ENCODE measurements around the gene DUSP3.
A peak's percentile ranks its signal among the peaks of the same experiment; 100 is the strongest.

DUSP3 gene

DNA sequence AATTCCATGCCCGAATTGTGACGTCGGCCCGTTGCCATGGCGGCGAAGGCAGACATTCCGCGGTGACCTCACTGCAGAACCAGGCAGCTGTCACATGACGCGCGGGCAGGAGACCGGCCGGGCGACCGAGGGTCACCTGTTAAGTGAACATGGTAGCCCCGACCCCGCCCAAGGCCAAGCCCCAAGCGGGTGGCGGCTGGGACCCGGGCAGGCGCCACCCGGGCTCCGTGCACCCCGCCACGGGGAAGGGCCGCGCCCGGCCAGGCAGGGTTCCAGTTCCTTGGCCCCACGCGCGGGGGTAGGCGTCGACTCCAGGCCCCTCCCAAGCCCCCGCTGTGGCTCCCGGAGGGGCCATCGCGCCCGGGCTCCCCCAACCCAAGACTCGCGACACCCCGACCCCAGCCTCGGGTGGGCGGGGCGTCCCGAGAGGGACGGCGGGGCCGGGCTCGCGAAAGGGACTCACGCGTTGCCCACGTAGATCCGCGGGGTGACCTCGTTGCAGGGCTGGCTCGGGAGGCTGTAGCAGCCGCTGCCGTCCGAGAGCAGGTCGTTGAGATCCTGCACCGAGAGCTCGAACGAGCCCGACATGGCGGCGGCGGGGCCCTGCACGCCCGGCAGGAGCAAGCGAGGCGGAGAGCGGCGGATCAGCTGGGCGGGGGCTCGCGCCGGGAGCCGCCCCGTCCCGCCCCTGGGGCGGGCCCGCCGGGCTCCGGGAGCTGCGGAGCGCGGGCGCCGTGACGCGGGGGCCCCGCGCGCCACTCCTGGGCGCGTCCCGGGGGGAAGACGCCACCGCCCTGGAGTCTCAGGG is at the start of gene DUSP3:
Gene DUSP3, minus strand, starts transcription at position 641 of the 808 bp plus-strand sequence. Its CDS starts 53 bp downstream, at position 588.
- DNase-seq (ENCODE audit: low read depth in 2 of 2, low spot score in 1 of 2) = peak; percentile 28 to 39

DNA sequence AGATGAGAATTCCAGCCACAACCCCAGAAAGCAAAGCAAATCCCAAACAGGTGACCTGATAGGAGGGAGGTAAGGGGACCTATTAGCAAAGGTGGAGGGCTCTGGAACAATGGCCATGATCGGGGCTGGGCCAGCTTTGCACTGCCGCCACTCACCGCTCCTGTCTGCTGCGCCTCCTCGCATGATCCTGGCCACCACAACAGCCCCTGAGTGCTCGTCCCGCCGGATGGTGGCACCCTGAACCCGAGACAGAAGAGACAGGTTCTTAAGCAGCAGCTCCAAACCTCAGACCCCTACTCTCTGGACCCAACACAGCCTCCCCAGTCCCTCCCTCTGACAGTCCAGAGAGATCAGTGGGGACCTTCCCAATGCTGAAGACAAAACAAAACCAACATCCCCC is 48.8 kb upstream of the DUSP3 start:
- DNase-seq (ENCODE audit: low read depth in 2 of 2, low spot score in 1 of 2) = no peak

DNA sequence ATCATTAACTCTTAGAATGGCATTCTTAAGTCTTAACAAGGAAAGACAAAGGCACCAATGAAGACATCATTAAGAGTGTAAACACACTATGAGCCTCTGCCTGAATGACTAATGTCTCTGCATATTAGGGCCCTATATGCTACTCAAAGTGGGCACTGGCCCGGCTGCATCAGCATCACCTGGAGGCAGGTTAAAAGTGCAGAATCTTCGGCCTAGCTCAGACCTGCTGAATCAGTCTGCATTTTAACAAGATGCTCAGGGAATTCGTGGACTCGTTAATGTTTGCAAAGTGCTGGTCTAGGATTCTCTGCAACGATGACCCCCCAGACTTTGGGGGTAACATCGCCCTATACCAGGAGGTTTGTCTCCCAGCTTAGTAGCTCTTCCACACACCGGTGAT is 47.4 kb upstream of the DUSP3 start:
- DNase-seq (ENCODE audit: low read depth in 2 of 2, low spot score in 1 of 2) = no peak

DNA sequence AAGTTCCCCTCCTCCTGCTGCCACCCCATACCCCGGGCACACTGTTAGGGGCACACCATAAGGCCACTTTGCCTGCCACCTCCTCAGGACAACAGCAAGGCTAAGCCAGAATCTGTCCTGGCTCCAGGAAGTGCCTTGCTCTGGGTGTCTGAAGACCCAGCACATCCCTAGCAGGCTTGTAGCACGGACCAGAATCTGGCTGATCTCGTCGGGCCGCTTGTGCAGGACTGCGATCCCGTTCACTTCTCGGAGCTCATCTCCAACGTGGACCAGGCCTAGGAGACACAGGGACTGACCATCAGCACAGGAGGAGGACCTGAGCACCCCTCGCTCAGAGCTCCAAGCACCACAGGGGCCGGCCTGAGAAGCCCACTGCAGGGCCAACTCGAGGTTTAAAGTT is 46.8 kb upstream of the DUSP3 start:
- DNase-seq (ENCODE audit: low read depth in 2 of 2, low spot score in 1 of 2) = no peak

DNA sequence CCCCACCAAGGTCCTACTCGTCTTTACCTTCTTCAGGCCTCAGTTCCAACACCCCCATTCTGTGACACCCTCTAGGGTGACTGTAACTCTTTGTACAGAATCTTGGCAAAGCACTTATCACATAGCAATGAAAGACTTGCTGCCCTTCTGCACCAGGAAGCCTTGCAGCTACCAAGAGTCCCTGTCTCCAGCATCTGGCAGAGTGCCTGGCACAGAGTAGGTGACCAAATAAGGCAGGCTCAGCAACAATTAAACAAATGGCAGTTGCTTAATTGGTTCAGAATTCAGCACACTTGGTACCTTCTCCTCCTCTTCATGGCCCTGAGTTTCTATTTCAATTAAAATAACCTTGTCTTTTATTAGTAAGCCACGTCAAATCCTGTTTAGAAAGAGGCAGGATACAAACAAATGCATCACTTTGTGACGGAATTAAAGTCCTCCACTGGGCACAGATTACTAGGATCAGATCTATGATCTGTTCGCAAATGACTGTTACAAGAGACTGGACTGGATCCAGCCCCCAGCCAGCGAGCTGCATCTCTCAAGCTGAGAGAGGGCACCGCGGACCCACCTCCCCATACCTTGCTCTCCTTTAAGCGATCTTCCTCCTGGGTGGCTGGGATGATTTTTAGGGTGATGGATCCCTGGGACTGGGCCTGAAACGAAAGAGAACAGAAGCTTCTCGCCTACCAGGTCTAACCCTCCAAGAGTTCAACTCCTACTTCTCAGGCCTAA is 44.7 kb upstream of the DUSP3 start:
- no peak for DNase-seq (ENCODE audit: low read depth in 2 of 2, low spot score in 1 of 2)

DNA sequence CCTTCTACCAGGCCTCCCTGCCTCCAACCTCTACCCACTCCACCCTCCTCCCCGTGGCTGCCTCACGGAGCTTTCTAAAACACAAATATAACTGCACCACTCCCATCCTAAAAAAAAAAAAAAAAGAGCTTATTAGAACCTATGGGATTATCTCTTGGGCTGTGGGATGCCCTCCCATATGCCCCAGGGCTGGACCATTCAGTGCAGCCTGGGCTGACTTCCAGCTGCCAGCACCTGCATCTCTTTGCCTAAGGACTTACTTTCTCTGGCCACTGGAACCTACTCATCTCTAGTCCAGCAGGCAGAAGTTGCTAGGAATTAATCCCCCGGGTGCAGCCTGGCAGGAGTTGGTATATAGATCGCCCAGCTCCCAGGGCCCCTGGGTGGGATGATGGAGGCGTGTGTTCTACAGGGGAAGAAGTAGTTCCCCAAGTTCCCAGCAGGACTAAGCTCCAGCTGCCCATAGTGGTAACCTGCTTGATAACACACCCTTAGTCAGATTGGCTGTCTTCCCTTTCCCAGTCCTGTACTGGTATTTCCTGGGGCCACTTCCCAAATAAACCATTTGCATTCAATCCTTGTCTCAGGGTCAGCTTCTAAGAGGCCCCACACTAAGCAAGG is 43.9 kb upstream of the DUSP3 start:
- DNase-seq (ENCODE audit: low read depth in 2 of 2, low spot score in 1 of 2) = no peak

DNA sequence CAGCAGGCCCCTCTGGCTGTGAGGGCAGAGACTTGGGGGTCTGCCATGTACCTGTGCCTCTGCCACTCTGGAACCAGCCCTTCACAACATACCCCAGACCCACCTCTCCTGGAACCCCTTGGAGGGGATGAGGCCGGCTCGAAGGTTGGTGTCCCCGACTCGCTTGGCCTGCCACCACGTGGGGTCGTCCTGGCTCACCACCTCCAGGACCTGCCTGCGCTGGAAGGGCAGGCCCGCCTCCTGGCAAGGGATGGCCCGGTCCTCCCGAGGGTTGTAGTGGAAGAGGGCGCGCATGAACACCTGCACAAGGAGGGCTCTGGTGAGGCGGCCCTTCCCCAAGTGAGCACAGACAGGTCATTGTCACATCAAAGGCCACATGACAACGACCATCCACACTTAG is 42.0 kb upstream of the DUSP3 start:
- no peak for DNase-seq (ENCODE audit: low read depth in 2 of 2, low spot score in 1 of 2)

DNA sequence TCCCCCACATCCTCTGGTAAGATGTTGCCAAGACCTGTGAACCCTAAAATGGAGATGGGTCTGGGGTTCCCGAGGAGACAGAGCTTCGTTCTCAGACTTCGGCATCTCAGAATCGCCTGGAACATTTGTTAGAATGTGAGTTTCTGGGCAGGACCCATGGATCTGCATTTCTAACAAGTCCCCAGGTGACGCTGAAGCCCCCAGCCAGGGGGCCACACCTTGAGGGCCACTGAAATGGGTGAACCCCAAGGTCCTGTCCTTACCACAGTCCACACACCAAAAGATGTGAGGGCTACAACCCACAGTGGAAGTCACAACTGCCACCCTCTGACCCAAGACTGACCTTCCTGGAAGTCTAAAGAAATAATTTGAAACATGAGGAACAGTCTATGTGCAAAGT is 40.2 kb upstream of the DUSP3 start:
- no peak for DNase-seq (ENCODE audit: low read depth in 2 of 2, low spot score in 1 of 2)

DNA sequence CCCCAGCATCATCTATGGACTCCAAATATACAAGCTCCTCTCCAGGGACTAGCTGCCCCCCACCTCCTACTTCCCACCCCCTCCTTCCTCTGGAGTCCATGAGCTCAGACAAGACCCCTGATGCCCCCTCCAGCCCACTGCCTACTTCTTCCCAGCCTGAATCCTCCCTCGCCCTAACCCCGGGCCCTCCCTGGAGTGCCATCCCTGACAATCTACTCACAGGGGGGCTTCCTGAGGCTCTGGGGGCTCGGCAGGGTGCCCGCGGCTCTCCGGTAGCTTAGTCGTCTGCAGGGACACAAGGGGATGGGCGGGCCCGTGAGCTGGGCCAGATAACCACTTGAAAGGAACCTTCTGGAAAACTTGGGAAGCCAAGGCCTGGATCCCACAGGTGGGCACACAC is 39.0 kb upstream of the DUSP3 start:
- no peak for DNase-seq (ENCODE audit: low read depth in 2 of 2, low spot score in 1 of 2)

DNA sequence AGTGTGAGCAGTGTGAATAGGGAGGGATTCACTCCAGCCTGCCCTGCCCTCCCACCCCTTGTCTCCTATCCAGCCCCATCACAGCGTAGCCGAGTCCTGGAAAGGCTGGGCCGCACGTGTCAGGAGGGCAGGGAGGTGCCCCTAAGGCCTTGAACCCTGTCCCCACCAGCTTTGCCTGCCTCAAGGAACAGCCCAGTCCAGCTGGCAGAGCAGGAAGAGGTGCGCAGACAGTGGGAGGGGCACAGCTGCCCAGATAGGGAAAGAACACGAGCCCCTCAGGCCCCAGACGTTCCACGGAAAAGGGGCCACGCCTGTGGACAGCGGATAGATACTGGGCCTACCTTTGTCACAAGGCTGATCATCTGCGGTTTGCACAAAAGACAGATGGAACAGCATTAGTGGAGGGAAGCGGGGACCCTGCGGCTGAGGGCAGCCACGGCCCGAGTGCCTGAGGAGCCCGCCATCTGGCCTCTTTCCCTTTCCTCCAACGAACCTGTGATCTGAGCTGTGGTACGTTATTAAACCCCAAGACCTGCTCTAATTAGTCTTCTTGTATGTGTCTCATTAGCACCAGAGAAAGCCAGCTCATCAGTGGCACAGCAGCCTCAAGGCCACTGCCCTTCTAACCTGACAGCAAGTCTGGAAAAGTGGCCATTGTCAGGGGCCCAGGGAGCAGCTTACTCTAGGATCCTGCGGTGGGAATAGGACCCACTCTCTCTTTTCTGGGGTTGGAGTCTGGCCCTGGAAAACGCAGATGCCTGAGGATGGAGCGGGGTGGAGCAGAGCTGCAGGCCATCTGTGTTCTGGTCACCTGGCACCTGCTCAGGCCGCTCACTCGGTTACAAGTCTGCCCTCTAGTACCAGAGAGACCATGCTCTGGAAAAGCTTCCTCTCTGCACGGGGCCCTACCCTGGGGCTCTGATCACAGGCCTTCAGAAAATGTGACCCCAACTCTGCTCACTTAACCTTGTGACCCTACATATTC is 37.9 kb upstream of the DUSP3 start:
- DNase-seq (ENCODE audit: low read depth in 2 of 2, low spot score in 1 of 2) = no peak

DNA sequence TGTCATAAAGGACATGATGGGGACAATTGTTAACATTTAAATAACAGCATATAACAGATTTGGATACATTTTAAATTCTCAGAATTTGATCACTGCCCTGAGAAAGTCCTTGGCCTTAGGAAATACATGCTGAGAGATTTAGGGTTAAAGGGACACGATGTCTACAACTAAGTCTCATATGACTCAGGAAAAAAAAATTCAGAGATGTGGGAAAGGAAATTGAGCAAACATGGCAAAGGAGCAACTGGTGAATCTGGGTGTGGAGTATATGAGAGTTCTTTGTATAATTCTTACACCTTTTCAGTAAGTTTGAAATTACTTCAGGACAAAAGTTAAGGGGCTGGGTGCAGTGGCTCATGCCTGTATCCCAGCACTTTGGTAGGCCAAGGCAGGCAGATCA is 35.9 kb upstream of the DUSP3 start:
- DNase-seq (ENCODE audit: low read depth in 2 of 2, low spot score in 1 of 2) = no peak

DNA sequence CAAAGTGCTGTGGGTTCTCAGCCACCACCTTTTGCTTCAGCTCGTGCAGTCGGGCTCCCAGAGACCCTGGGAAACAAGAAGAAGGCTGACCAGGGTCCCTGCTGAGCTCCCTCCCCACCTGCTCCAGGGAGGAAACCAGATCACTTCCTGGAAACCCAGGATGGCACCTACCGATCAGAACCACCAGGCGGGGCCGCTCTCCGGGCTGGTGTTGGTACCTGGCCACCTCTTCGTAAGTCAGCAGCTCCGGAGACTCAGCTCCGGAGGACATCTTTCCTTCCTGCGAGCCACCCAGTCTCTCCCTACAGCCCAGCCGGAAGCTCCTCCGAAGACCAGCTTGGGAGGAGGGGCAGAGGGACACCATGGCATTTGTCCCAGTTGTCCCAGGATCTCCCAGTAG is 35.2 kb upstream of the DUSP3 start:
- no peak for DNase-seq (ENCODE audit: low read depth in 2 of 2, low spot score in 1 of 2)

DNA sequence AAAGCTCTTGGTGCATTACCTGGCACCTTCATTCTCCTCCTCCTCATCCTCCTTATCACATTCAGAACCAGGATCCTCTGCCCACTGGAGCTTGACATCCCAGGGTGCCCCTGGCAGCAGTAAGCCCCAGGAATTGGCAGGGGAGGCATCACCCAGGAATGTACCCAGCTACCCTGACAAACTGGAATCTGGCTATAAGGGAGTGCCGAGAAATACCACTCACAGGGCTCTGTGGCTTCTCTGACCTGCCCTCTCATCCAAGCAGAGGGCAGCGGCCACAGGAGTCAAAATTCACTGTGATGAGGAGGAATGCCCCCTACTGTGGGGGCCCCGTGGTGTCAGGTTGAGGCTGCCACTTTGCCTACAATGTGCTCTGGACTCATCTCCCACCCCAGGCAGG is 34.6 kb upstream of the DUSP3 start:
- DNase-seq (ENCODE audit: low read depth in 2 of 2, low spot score in 1 of 2) = no peak

DNA sequence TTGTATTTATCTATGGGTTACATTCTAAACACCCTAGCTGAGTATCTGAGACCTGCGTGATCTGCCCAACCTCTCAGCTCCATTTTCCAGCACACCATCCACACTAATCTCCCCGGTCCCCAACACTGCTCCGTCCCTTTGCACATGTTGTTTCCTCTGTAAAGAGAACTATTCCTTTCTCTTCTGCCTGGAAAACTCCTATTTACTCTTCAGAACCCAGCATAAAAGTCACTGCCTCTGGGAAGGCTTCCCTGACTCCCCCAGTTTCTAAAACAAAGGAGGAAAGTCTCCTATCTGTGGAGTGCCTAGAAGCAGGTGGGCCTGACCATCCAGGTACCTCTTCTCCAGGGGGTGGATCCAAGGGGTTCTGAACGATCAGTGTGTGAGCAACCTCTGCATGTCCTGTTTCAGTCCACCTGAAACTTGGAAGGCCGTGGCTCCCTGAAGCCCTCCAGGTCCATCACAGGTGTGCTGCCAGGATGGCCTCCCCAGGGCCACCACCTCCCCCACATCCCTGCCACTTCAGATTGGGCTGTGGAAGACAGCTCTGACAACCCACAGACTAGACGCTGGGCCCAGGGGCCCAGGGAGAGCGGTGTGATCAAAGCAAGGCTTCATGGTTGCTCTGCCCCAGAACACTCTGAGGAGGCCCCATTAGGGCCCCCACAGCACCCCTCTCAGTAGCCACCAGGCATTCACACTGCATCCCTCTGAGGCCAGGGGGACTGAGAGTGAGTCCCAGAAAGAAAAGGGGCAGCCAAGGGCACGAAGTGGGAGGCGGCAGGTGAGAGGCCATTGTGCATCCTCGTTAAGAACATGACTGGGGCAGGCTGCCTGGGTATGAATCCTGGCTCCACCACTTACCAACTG is 33.9 kb upstream of the DUSP3 start:
- no peak for DNase-seq (ENCODE audit: low read depth in 2 of 2, low spot score in 1 of 2)

DNA sequence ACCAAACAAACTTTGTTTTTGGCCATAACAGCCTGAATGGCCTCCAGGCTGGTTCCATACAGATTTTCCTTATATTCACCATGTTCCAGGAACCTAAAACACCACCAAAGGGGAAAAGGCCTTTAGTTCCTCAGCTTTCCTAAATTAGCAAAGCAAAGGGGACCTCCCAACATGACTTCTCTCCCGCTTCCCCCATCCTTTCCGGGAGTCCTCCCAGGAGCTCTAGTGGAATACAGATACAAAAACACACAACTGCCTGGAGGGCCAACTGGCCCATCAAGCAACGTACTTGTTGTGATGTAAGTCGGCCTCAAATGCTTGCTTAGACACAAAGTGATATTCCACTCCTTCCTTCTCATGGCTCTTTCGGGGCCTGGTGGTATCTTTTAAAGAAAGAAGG is 32.0 kb upstream of the DUSP3 start:
- DNase-seq (ENCODE audit: low read depth in 2 of 2, low spot score in 1 of 2) = no peak

DNA sequence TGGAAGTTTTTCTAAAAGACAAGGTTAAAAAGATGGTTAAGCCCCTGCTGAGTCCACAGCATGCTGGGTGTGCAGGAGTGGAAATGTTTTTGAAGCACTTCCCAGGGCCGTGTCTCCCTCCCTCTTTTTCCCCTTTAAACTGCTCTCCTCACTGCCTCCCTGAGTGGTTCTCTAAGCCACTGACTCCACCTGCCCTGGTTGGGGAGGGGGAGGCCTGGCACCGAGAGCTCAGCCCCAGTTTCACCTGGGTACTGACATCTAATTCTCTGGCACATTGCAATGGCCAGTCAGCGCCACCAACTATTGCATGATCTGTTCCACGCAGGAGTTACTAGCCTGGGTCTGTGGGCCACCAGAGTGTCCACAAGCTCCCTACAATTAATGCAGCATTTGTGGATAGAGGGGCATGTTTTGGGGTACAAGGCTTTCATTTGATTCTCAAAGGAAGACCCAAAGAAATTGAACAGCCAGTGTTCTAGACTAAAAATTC is 31.5 kb upstream of the DUSP3 start:
- no peak for DNase-seq (ENCODE audit: low read depth in 2 of 2, low spot score in 1 of 2)

DNA sequence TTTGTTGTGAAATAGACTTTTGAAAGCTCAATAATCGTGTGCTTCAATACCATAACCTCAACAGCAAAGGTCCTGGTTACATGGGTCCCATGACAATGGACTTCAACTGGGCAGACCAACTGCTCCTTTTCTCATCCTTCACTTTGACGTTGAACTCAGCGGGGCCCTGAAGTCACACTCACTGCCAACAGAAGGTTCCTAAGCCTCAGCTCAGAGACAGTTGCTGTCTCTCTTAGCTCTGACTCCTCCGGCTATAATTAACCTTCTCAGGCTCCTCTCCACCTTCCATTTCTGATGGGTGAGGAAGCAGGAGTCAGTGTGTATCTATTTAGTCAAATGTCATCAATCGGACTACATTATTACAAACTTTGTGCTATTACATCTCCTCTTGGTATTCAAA is 30.3 kb upstream of the DUSP3 start:
- no peak for DNase-seq (ENCODE audit: low read depth in 2 of 2, low spot score in 1 of 2)

DNA sequence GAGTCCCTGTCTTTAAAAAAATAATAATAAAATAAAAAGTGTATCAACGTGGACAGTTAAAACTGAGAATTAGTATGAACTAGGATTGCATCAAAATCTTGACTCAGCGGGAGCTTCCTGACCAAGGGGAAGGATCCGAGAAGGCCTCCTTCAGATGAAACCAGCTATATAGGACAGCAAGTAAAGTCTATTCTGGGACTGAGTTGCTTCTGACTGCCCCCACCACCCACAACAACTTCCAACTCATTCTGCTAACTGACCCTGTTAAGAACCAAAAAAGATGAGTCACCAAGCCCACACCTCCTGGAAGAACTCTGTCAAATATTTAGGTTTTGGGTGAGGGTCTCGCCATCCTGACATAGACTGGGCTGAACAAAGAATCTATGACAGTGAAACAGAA is 29.3 kb upstream of the DUSP3 start:
- no peak for DNase-seq (ENCODE audit: low read depth in 2 of 2, low spot score in 1 of 2)

DNA sequence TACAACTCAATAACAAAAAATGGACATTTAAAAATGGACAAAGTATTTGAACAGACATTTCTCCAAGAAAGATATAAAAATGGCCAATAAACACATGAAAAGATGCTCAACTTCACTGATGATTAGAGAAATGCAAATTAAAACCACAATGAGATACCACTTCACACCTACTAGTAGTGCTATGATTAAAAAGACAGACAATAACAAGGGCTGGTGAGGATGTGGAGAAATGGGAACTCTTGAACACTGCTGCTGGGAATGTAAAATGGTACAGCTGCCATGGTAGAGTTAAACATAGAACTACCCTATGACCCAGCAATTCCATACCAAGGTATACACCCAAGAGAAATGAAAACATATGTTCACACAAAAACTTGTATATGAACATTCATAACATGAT is 26.3 kb upstream of the DUSP3 start:
- DNase-seq (ENCODE audit: low read depth in 2 of 2, low spot score in 1 of 2) = no peak

DNA sequence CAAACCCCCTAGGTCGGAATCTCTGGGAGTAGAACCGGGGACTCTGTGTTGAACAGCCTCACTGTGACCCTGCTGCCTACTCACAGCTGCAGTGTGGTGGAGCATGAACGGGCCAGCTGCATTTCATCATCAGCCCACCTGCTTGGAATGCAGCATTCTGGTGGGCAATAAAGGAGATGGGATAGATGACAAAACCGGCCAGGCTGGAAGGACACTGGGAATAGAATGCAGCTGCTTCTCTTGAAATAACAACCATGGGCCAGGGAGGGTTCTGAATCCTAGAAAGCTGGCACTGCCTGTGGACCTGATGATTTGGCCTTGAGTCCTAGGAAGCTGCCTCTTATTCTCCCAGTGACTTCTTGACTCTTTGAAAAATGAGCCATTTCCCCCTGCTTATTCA is 25.0 kb upstream of the DUSP3 start:
- DNase-seq (ENCODE audit: low read depth in 2 of 2, low spot score in 1 of 2) = no peak

Measured in stimulated activated CD8-positive, alpha-beta memory T cell treated with anti-CD3 and anti-CD28 coated beads, Interleukin-4, amount 100 ng/mL, for 1 hour (primary cell).